Fibroblast of mammary gland (primary cell): Measurements from ENCODE around the gene CENATAC.

ENCODE experiments used
- DNase-seq: peaks from one replicate; pipeline ENCODE4 v3.0.0-alpha.2; 2010; ENCODE audit warnings: low read depth
- H3K4me3 ChIP-seq: 2 replicates; pipeline ENCODE4 v1.5.1; 2011; ENCODE audit warnings: low read depth, mild to moderate bottlenecking, low read length, moderate library complexity; ENCODE audit not compliant: control insufficient read depth
- CTCF ChIP-seq: conservative IDR thresholded peaks from 2 replicates; pipeline ENCODE4 v1.5.1; 2011; ENCODE audit warnings: low read depth, low read length, inconsistent platforms; ENCODE audit not compliant: control insufficient read depth, insufficient read depth

The CENATAC gene

GRCh38 chr11:119065369-119065768 is 67.4 kb downstream of the CENATAC start:
- DNase-seq = peak; percentile 61
- peak; percentile 62 for TF ChIP-seq CTCF
- no peak overlapping the region for H3K4me3 ChIP-seq
